ENCODE data around the gene EIF3M.

EIF3M gene

GRCh38 chr11:32569313-32569881 lies 14.2 kb upstream of the EIF3M start:
- whole genome bisulfite sequencing: 69% methylated on average over 3 of the region's 4 CpGs

GRCh38 chr11:32571039-32571438 lies 12.6 kb upstream of the EIF3M start:
- no peak overlapping the region for H3K4me3 ChIP-seq (ENCODE audit: low read length)
- WGBS: 58% methylated on average over 10 of the region's 10 CpGs
- peaks cover 8% of the 10 kb centered on the region for H3K27me3 ChIP-seq (ENCODE audit: insufficient read depth, low read length)
- no peak overlapping the region for H3K9ac ChIP-seq (ENCODE audit: low read depth, low read length)
- no peaks in the 10 kb centered on the region for H3K36me3 ChIP-seq (ENCODE audit: insufficient read depth, low read length)
- no peak overlapping the region for H3K27ac ChIP-seq (ENCODE audit: low read depth, low read length)
- H3K4me1 ChIP-seq (ENCODE audit: insufficient read depth, low read length): peaks cover 10% of the 10 kb centered on the region
- H3K9me3 ChIP-seq (ENCODE audit: insufficient read depth, low read depth, low read length): no peaks in the 10 kb centered on the region

More at GRCh38 chr11:32569313-32569881, 14.2 kb upstream of the EIF3M start:
- no peak overlapping the region for H3K9ac ChIP-seq (ENCODE audit: low read depth, low read length)
- H3K36me3 ChIP-seq (ENCODE audit: insufficient read depth, low read length): no peaks in the 10 kb centered on the region
- peaks cover 10% of the 10 kb centered on the region for H3K4me1 ChIP-seq (ENCODE audit: insufficient read depth, low read length)
- no peaks in the 10 kb centered on the region for H3K9me3 ChIP-seq (ENCODE audit: insufficient read depth, low read depth, low read length)
- H3K27me3 ChIP-seq (ENCODE audit: insufficient read depth, low read length): peaks cover 8% of the 10 kb centered on the region
- no peak overlapping the region for H3K4me3 ChIP-seq (ENCODE audit: low read length)
- H3K27ac ChIP-seq (ENCODE audit: low read depth, low read length): no peak overlapping the region

GRCh38 chr11:32573228-32573627 lies 10.4 kb upstream of the EIF3M start:
- Histone ChIP-seq H3K36me3 (ENCODE audit: insufficient read depth, low read length) (no peaks in the 10 kb centered on the region), H3K27ac (ENCODE audit: low read depth, low read length) (no peak overlapping the region), H3K9ac (ENCODE audit: low read depth, low read length) (no peak overlapping the region), H3K27me3 (ENCODE audit: insufficient read depth, low read length) (peaks cover 8% of the 10 kb centered on the region), H3K4me1 (ENCODE audit: insufficient read depth, low read length) (peaks cover 10% of the 10 kb centered on the region), H3K4me3 (ENCODE audit: low read length) (no peak overlapping the region), H3K9me3 (ENCODE audit: insufficient read depth, low read depth, low read length) (no peaks in the 10 kb centered on the region)
- 94% methylated on average over 4 of the region's 4 CpGs for WGBS

GRCh38 chr11:32574421-32574820 lies 9.2 kb upstream of the EIF3M start:
- Histone ChIP-seq H3K9me3 (ENCODE audit: insufficient read depth, low read depth, low read length) (no peaks in the 10 kb centered on the region), H3K27ac (ENCODE audit: low read depth, low read length) (no peak overlapping the region), H3K9ac (ENCODE audit: low read depth, low read length) (no peak overlapping the region), H3K27me3 (ENCODE audit: insufficient read depth, low read length) (peaks cover 8% of the 10 kb centered on the region), H3K36me3 (ENCODE audit: insufficient read depth, low read length) (no peaks in the 10 kb centered on the region), H3K4me1 (ENCODE audit: insufficient read depth, low read length) (peaks cover 10% of the 10 kb centered on the region), H3K4me3 (ENCODE audit: low read length) (no peak overlapping the region)
- WGBS: 96% methylated on average over 4 of the region's 4 CpGs

GRCh38 chr11:32575070-32575469 lies 8.6 kb upstream of the EIF3M start:
- no peaks in the 10 kb centered on the region for H3K9me3 ChIP-seq (ENCODE audit: insufficient read depth, low read depth, low read length)
- H3K36me3 ChIP-seq (ENCODE audit: insufficient read depth, low read length): no peaks in the 10 kb centered on the region
- peaks cover 8% of the 10 kb centered on the region for H3K27me3 ChIP-seq (ENCODE audit: insufficient read depth, low read length)
- H3K27ac ChIP-seq (ENCODE audit: low read depth, low read length): no peak overlapping the region
- H3K4me3 ChIP-seq (ENCODE audit: low read length): no peak overlapping the region
- H3K9ac ChIP-seq (ENCODE audit: low read depth, low read length): no peak overlapping the region
- whole genome bisulfite sequencing: 86% methylated on average over 2 of the region's 2 CpGs
- peaks cover 10% of the 10 kb centered on the region for H3K4me1 ChIP-seq (ENCODE audit: insufficient read depth, low read length)

GRCh38 chr11:32576456-32576855 lies 7.2 kb upstream of the EIF3M start:
- H3K36me3 ChIP-seq (ENCODE audit: insufficient read depth, low read length): no peaks in the 10 kb centered on the region
- H3K4me1 ChIP-seq (ENCODE audit: insufficient read depth, low read length): peaks cover 2% of the 10 kb centered on the region
- no peak overlapping the region for H3K9ac ChIP-seq (ENCODE audit: low read depth, low read length)
- WGBS: 96% methylated on average over 1 of the region's 1 CpG
- H3K27ac ChIP-seq (ENCODE audit: low read depth, low read length): no peak overlapping the region
- H3K4me3 ChIP-seq (ENCODE audit: low read length): no peak overlapping the region
- H3K27me3 ChIP-seq (ENCODE audit: insufficient read depth, low read length): no peaks in the 10 kb centered on the region
- no peaks in the 10 kb centered on the region for H3K9me3 ChIP-seq (ENCODE audit: insufficient read depth, low read depth, low read length)

- Histone ChIP-seq H3K36me3 (ENCODE audit: insufficient read depth, low read length) (peaks cover 4% of the 10 kb centered on the region; the same call in 1 of the 2 replicates), H3K4me1 (ENCODE audit: insufficient read depth, low read length) (peaks cover 9% of the 10 kb centered on the region; the same call in 1 of the 2 replicates), H3K27me3 (ENCODE audit: insufficient read depth, low read length) (no peaks in the 10 kb centered on the region), H3K9me3 (ENCODE audit: insufficient read depth, low read depth, low read length) (no peaks in the 10 kb centered on the region), H3K9ac (ENCODE audit: low read depth, low read length) (no peak overlapping the region), H3K27ac (ENCODE audit: low read depth, low read length) (no peak overlapping the region), H3K4me3 (ENCODE audit: low read length) (no peak overlapping the region)
- 87% methylated on average over 1 of the region's 2 CpGs for WGBS
These were observed 2.7 kb upstream of the EIF3M start for GRCh38 chr11:32580967-32581366.

- peaks cover 9% of the 10 kb centered on the region; the same call in 1 of the 2 replicates for H3K4me1 ChIP-seq (ENCODE audit: insufficient read depth, low read length)
These were observed 2.1 kb upstream of the EIF3M start for GRCh38 chr11:32581556-32581955.

GRCh38 chr11:32584921-32585320 lies 1.3 kb downstream of the EIF3M start:
- Histone ChIP-seq H3K9ac (ENCODE audit: low read depth, low read length) (peak overlapping the region; percentile 97), H3K27ac (ENCODE audit: low read depth, low read length) (no peak overlapping the region), H3K9me3 (ENCODE audit: insufficient read depth, low read depth, low read length) (no peaks in the 10 kb centered on the region), H3K4me3 (ENCODE audit: low read length) (peak overlapping the region; percentile 99), H3K36me3 (ENCODE audit: insufficient read depth, low read length) (peaks cover 39% of the 10 kb centered on the region), H3K4me1 (ENCODE audit: insufficient read depth, low read length) (peaks cover 9% of the 10 kb centered on the region; the same call in 1 of the 2 replicates), H3K27me3 (ENCODE audit: insufficient read depth, low read length) (no peaks in the 10 kb centered on the region)
- WGBS: 2% methylated on average over 7 of the region's 7 CpGs

More at GRCh38 chr11:32581556-32581955, 2.1 kb upstream of the EIF3M start:
- WGBS: 95% methylated on average over 3 of the region's 3 CpGs
- Histone ChIP-seq H3K9ac (ENCODE audit: low read depth, low read length) (no peak overlapping the region), H3K36me3 (ENCODE audit: insufficient read depth, low read length) (peaks cover 8% of the 10 kb centered on the region; the same call in 1 of the 2 replicates), H3K4me3 (ENCODE audit: low read length) (no peak overlapping the region), H3K9me3 (ENCODE audit: insufficient read depth, low read depth, low read length) (no peaks in the 10 kb centered on the region), H3K27me3 (ENCODE audit: insufficient read depth, low read length) (no peaks in the 10 kb centered on the region), H3K27ac (ENCODE audit: low read depth, low read length) (no peak overlapping the region)

GRCh38 chr11:32586576-32587190 lies 3.1 kb downstream of the EIF3M start:
- peaks cover 9% of the 10 kb centered on the region; the same call in 1 of the 2 replicates for H3K4me1 ChIP-seq (ENCODE audit: insufficient read depth, low read length)
- H3K9ac ChIP-seq (ENCODE audit: low read depth, low read length): no peak overlapping the region
- H3K9me3 ChIP-seq (ENCODE audit: insufficient read depth, low read depth, low read length): no peaks in the 10 kb centered on the region
- H3K4me3 ChIP-seq (ENCODE audit: low read length): 0 out of 2 replicates have a peak overlapping the region, but pooled peaks have one; percentile 5
- no peaks in the 10 kb centered on the region for H3K27me3 ChIP-seq (ENCODE audit: insufficient read depth, low read length)
- peaks cover 57% of the 10 kb centered on the region for H3K36me3 ChIP-seq (ENCODE audit: insufficient read depth, low read length)
- whole genome bisulfite sequencing: 71% methylated on average over 4 of the region's 4 CpGs
- no peak overlapping the region for H3K27ac ChIP-seq (ENCODE audit: low read depth, low read length)

GRCh38 chr11:32594272-32594671 lies 10.6 kb downstream of the EIF3M start:
- Histone ChIP-seq H3K27me3 (ENCODE audit: insufficient read depth, low read length) (no peaks in the 10 kb centered on the region), H3K4me1 (ENCODE audit: insufficient read depth, low read length) (peaks cover 22% of the 10 kb centered on the region), H3K9me3 (ENCODE audit: insufficient read depth, low read depth, low read length) (no peaks in the 10 kb centered on the region), H3K9ac (ENCODE audit: low read depth, low read length) (no peak overlapping the region), H3K27ac (ENCODE audit: low read depth, low read length) (no peak overlapping the region), H3K4me3 (ENCODE audit: low read length) (no peak overlapping the region), H3K36me3 (ENCODE audit: insufficient read depth, low read length) (peaks cover 99% of the 10 kb centered on the region)

All from HUES64 (cell line).